ENCODE results near the gene TUBGCP3. TPM values are rescaled to one million over a fixed set of nuclear protein-coding genes. Genes with fewer than 3 reads are reported as not detected.

TUBGCP3 gene
- total RNA-seq, 6 experiments from 2014 or later = 16.5 to 28.5 (median 25.6) TPM

DNA sequence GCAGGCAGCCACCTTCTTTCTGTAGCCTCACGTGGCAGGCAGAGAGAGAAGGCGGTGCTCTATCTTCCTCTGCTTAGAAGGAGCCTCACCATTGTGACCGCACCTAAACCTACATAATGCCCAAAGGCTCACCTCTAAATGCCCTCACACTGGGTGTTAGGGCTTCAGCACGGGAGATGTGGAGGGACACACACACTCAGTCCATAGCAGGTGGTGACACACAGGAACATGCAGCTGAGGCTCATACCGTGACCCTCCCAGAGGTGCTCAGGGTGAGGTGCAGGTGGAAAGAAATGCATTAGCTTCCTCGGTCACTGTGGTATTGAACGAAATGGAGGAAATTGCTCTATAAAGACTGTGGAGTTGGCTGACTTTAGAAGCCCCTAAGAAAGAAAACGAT lies 37.7 kb upstream of the TUBGCP3 start:
- no peak overlapping the region for H3K27ac Mint-ChIP-seq

DNA sequence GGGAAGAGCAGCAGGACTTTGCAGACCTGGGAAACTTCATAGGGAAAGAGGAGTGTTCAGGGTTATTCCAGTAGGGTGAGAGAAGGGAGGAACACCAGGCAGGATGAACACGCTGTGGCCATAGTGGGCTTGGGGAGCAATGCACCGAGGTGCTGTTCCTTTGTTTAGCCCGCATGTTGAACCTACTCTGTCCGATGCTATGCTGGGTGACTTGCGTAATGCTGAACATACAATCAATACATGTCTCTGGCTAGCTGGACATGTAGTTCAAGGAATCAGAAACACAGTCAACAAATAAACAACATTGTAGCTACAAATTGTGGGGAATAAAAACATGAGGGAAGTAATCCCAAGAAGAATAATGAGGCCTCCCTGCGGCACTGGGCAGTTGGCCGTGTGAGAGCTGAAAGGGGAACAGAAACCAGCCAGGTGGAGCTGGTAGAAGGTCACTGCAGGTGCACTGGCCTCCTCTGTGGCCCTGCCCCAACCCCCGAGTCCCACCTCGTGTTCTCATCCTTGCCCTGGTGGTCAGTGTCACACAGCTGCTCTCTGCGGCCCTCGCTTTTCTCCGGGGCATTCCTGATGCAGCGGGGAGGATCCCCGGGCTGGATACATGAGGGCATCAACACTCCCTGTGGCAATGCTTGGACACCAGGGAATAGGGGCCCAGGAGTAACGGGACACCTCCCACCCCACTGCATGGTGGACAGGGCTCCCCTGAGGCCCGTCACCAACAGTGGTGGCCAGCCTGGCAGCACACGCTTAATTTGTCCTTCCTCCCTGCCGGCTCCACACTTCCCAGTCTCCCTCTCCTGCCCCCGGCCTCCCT lies 36.9 kb upstream of the TUBGCP3 start:
- TF ChIP-seq, protein P1, sequence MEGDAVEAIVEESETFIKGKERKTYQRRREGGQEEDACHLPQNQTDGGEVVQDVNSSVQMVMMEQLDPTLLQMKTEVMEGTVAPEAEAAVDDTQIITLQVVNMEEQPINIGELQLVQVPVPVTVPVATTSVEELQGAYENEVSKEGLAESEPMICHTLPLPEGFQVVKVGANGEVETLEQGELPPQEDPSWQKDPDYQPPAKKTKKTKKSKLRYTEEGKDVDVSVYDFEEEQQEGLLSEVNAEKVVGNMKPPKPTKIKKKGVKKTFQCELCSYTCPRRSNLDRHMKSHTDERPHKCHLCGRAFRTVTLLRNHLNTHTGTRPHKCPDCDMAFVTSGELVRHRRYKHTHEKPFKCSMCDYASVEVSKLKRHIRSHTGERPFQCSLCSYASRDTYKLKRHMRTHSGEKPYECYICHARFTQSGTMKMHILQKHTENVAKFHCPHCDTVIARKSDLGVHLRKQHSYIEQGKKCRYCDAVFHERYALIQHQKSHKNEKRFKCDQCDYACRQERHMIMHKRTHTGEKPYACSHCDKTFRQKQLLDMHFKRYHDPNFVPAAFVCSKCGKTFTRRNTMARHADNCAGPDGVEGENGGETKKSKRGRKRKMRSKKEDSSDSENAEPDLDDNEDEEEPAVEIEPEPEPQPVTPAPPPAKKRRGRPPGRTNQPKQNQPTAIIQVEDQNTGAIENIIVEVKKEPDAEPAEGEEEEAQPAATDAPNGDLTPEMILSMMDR (IDR thresholded peaks at IDR 0.05) = no peak
- Mint-ChIP-seq H3K27ac (no peak overlapping the region), H3K36me3 (ENCODE audit: low read depth) (no peaks in the 10 kb centered on the region), H3K27me3 (ENCODE audit: insufficient read depth) (peaks cover 43% of the 10 kb centered on the region), H3K4me1 (ENCODE audit: low read depth) (no peaks in the 10 kb centered on the region), H3K4me3 (no peak overlapping the region), H3K9me3 (no peaks in the 10 kb centered on the region)
- no peak for DNase-seq

More for the DNA sequence above, 37.7 kb upstream of the TUBGCP3 start:
- H3K4me1 Mint-ChIP-seq (ENCODE audit: low read depth) = no peaks in the 10 kb centered on the region
- peaks cover 36% of the 10 kb centered on the region for H3K27me3 Mint-ChIP-seq (ENCODE audit: insufficient read depth)
- H3K4me3 Mint-ChIP-seq = no peak overlapping the region
- TF ChIP-seq, protein P1 (IDR thresholded peaks at IDR 0.05) = no peak
- no peaks in the 10 kb centered on the region for H3K36me3 Mint-ChIP-seq (ENCODE audit: low read depth)
- H3K9me3 Mint-ChIP-seq = no peaks in the 10 kb centered on the region
- DNase-seq = no peak

DNA sequence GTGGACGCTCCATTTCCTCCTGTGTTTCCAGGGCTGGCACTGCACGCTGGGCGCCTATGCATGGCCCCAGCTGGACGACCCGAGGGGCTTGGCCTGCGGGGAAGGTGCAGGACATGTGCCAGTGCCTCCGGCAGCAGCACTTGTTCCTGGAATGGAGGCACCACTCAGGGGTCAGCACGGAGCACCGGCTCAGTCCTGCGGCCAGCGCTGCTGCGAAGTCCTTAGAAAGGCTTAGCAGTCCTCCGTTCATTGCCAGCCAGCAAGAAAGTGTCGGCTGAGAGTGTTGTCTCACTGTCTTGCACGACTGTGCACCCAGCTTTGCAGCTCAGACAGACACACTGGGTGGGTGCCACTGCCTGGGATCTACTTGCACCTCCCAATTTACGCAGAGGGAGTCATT lies 36.1 kb upstream of the TUBGCP3 start:
- Mint-ChIP-seq H3K4me1 (ENCODE audit: low read depth) (no peaks in the 10 kb centered on the region), H3K4me3 (no peak overlapping the region), H3K27ac (no peak overlapping the region), H3K9me3 (no peaks in the 10 kb centered on the region), H3K27me3 (ENCODE audit: insufficient read depth) (peaks cover 45% of the 10 kb centered on the region), H3K36me3 (ENCODE audit: low read depth) (no peaks in the 10 kb centered on the region)
- TF ChIP-seq, protein P1 (IDR thresholded peaks at IDR 0.05) = no peak
- no peak for DNase-seq

DNA sequence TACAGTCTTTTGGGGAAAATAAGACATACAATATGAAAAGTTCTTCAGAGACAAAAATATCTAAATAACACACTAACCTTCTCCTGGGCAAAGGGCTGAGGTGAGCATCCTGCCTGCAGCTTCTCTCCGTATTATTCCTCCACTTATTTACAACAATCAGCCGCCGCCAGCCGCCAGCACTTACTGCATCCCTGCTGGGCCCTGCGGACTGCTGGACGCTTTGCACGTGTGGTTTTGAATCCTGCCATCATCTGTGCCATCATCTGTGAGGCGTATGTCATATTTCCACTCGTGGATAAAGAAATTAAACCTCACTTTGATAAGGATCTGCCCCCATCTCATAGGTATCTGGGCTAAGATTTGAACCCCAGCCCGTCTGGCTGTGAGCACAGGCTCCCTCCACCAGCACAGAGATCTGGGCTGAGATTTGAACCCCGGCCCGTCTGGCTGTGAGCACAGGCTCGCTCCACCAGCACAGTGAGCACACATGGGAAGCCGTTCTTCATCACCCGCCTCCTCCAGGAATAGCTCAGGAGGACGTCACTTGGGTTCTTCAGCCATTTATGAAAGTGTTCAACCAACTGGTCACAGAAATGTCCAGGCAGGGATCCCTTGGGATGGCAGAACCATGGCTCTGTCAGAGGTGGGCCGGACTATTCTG lies 35.2 kb upstream of the TUBGCP3 start:
- Mint-ChIP-seq H3K36me3 (ENCODE audit: low read depth) (no peaks in the 10 kb centered on the region), H3K4me1 (ENCODE audit: low read depth) (no peaks in the 10 kb centered on the region)

DNA sequence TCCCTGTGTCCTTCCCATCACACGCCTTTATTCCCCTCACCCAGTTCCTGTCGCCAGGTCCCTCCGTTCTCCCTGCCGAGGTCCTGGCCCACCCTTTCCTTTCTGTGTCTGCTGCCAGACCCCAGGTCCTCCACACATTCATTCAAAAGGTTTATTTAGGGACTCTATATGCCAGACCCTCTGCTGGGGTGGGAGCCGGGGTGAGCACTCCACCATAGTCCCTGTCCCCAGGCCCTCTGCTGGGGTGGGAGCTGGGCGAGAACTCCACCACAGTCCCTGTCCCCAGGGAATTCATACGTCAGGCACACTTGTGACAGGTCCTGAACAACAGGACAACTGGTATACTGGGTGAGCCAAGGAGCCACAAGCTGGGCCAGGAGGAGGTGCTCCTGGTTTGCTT lies 34.4 kb upstream of the TUBGCP3 start:
- Mint-ChIP-seq H3K27me3 (ENCODE audit: insufficient read depth) (peaks cover 41% of the 10 kb centered on the region), H3K27ac (no peak overlapping the region), H3K9me3 (no peaks in the 10 kb centered on the region), H3K4me3 (no peak overlapping the region), H3K36me3 (ENCODE audit: low read depth) (no peaks in the 10 kb centered on the region), H3K4me1 (ENCODE audit: low read depth) (no peaks in the 10 kb centered on the region)
- no peak for DNase-seq
- TF ChIP-seq, protein P1 (IDR thresholded peaks at IDR 0.05) = no peak

More for the DNA sequence above, 35.2 kb upstream of the TUBGCP3 start:
- TF ChIP-seq, protein P1 (IDR thresholded peaks at IDR 0.05) = no peak
- Mint-ChIP-seq H3K9me3 (no peaks in the 10 kb centered on the region), H3K27ac (no peak overlapping the region), H3K27me3 (ENCODE audit: insufficient read depth) (peaks cover 41% of the 10 kb centered on the region), H3K4me3 (no peak overlapping the region)
- DNase-seq = no peak
